A673 (cell line): ENCODE results near the gene YJEFN3. TPM values are rescaled to one million over a fixed set of nuclear protein-coding genes. Genes with fewer than 3 reads are reported as not detected.

ENCODE experiments used
- BruUV-seq: library from RNA; stranded (reverse); fragments of 400-500 nt; replicated peaks from 2 replicates; lab custom pipeline; 2021; lab: Mats Ljungman, UMichigan
- CTCF ChIA-PET: fragments of 300-600 bp; sonication (Branson Sonifier 250); formaldehyde crosslinking; loops from one replicate; lab custom pipeline; 2022; ENCODE audit warnings: antibody characterized with exemption; lab: Charles Lee
- POLR2A ChIA-PET: fragments of 300-600 bp; sonication (Branson Sonifier 250); formaldehyde crosslinking; loops from one replicate; lab custom pipeline; 2022; ENCODE audit warnings: antibody characterized with exemption; ENCODE audit not compliant: low non-redundant PET; lab: Charles Lee
- DNase-seq: peaks from one replicate; pipeline ENCODE4 v3.0.0-alpha.2; 2015; ENCODE audit warnings: low spot score
- H3K27ac ChIP-seq: fragments of 200-600 bp; sonication (generic); 2 replicates; pipeline ENCODE4 v1.5.1; 2016; ENCODE audit warnings: mixed run types, low read depth, mild to moderate bottlenecking, mixed read lengths, antibody characterized with exemption, low read length; ENCODE audit not compliant: poor library complexity, severe bottlenecking
- H3K27me3 ChIP-seq: fragments of 200-600 bp; sonication (generic); replicated peaks from 2 replicates; pipeline ENCODE4 v1.6.1; 2017; ENCODE audit warnings: mixed run types, low read depth, mild to moderate bottlenecking, mixed read lengths, antibody characterized with exemption, low read length; ENCODE audit not compliant: insufficient read depth, poor library complexity
- H3K36me3 ChIP-seq: fragments of 200-600 bp; sonication (generic); 2 replicates; pipeline ENCODE4 v1.6.1; 2016; ENCODE audit warnings: mixed run types, mild to moderate bottlenecking, mixed read lengths, antibody characterized with exemption, low read length; ENCODE audit not compliant: insufficient read depth, poor library complexity, severe bottlenecking
- H3K4me1 ChIP-seq: fragments of 200-600 bp; sonication (generic); 2 replicates; pipeline ENCODE4 v1.6.1; 2017; ENCODE audit warnings: mixed run types, mild to moderate bottlenecking, mixed read lengths, antibody characterized with exemption, low read length; ENCODE audit not compliant: insufficient read depth, poor library complexity, severe bottlenecking
- H3K4me3 ChIP-seq: fragments of 200-600 bp; sonication (generic); 2 replicates; pipeline ENCODE4 v1.5.1; 2016; ENCODE audit warnings: low read depth, mixed run types, mild to moderate bottlenecking, mixed read lengths, low read length; ENCODE audit not compliant: poor library complexity, severe bottlenecking
- H3K9me3 ChIP-seq: fragments of 200-600 bp; sonication (generic); 2 replicates; pipeline ENCODE4 v1.6.1; 2016; ENCODE audit warnings: mixed run types, low read depth, mild to moderate bottlenecking, mixed read lengths, antibody characterized with exemption, low read length; ENCODE audit not compliant: poor library complexity, severe bottlenecking
- EZH2 ChIP-seq: fragments of 200-600 bp; sonication (generic); IDR thresholded peaks from 2 replicates; pipeline ENCODE4 v1.6.1; 2017; ENCODE audit warnings: borderline replicate concordance, low read depth, mild to moderate bottlenecking, mixed read lengths, antibody characterized with exemption, low read length; ENCODE audit not compliant: poor library complexity, severe bottlenecking
- intact Hi-C: fragments of 100-400 bp; cut with micrococcal nuclease; formaldehyde crosslinking; loops from one replicate; pipeline ENCODE4 v1.10.0; 2022; ENCODE audit not compliant: unreplicated experiment
- total RNA-seq: library from RNA; stranded (reverse); gene quantifications from 2 replicates; pipeline ENCODE4 v1.2.3, GENCODE V29; 2021
- TF ChIP-seq, protein P1 (sequence below): fragments of 300-800, 200-600 bp; sonication (generic); conservative IDR thresholded peaks from 2 replicates; pipeline ENCODE4 v1.5.1; 2017; ENCODE audit warnings: low read depth, mild to moderate bottlenecking, antibody characterized with exemption, low read length, moderate library complexity, mixed read lengths

Gene YJEFN3
- total RNA-seq, 1 experiment from 2014 or later: 8.6 TPM

GRCh38 chr19:19498255-19498991 is 30.3 kb upstream of the YJEFN3 start:
- no peaks in the 10 kb centered on the region for H3K27me3 ChIP-seq
- H3K4me1 ChIP-seq: peaks cover 10% of the 10 kb centered on the region
- no peak for DNase-seq
- intact Hi-C loops: no loop called here
- no peak overlapping the region for H3K27ac ChIP-seq
- no peak overlapping the region for H3K4me3 ChIP-seq
- POLR2A ChIA-PET: no interaction called here
- CTCF ChIA-PET: no interaction called here
- no TSS peak for BruUV-seq
- peaks cover 78% of the 10 kb centered on the region for H3K36me3 ChIP-seq
- TF ChIP-seq, protein P1, sequence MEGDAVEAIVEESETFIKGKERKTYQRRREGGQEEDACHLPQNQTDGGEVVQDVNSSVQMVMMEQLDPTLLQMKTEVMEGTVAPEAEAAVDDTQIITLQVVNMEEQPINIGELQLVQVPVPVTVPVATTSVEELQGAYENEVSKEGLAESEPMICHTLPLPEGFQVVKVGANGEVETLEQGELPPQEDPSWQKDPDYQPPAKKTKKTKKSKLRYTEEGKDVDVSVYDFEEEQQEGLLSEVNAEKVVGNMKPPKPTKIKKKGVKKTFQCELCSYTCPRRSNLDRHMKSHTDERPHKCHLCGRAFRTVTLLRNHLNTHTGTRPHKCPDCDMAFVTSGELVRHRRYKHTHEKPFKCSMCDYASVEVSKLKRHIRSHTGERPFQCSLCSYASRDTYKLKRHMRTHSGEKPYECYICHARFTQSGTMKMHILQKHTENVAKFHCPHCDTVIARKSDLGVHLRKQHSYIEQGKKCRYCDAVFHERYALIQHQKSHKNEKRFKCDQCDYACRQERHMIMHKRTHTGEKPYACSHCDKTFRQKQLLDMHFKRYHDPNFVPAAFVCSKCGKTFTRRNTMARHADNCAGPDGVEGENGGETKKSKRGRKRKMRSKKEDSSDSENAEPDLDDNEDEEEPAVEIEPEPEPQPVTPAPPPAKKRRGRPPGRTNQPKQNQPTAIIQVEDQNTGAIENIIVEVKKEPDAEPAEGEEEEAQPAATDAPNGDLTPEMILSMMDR: no peak
- TF ChIP-seq EZH2: no peak
- H3K9me3 ChIP-seq: no peaks in the 10 kb centered on the region

GRCh38 chr19:19499272-19499995 is 29.3 kb upstream of the YJEFN3 start:
- no peak for DNase-seq
- no peaks in the 10 kb centered on the region for H3K4me1 ChIP-seq
- ChIA-PET CTCF (no interaction called here), POLR2A (no interaction called here)
- H3K36me3 ChIP-seq: peaks cover 85% of the 10 kb centered on the region
- BruUV-seq: no TSS peak
- intact Hi-C loops: no loop called here
- TF ChIP-seq EZH2: no peak
- TF ChIP-seq, protein P1: no peak
- H3K27ac ChIP-seq: no peak overlapping the region
- no peak overlapping the region for H3K4me3 ChIP-seq
- no peaks in the 10 kb centered on the region for H3K9me3 ChIP-seq
- H3K27me3 ChIP-seq: no peaks in the 10 kb centered on the region

GRCh38 chr19:19500975-19501644 is 27.6 kb upstream of the YJEFN3 start:
- BruUV-seq: no TSS peak
- Histone ChIP-seq H3K4me3 (no peak overlapping the region), H3K27me3 (no peaks in the 10 kb centered on the region), H3K9me3 (no peaks in the 10 kb centered on the region), H3K4me1 (no peaks in the 10 kb centered on the region), H3K36me3 (peaks cover 88% of the 10 kb centered on the region), H3K27ac (no peak overlapping the region)
- ChIA-PET POLR2A (no interaction called here), CTCF (no interaction called here)
- intact Hi-C loops: no loop called here
- TF ChIP-seq, protein P1: no peak
- no peak for TF ChIP-seq EZH2
- no peak for DNase-seq
